ENCODE data around the gene POLR1A. TPM values are rescaled to one million over a fixed set of nuclear protein-coding genes. Genes with fewer than 3 reads are reported as not detected.

Gene POLR1A
- polyA plus RNA-seq, 3 donors: 0.45 to 2.1 (median 1.6) TPM

- H4K20me1 ChIP-seq (ENCODE audit: insufficient read depth, low read length): no peaks in the 10 kb centered on the region
- H3K4me3 ChIP-seq (replicated peaks in 1 of 3; ENCODE audit: low read depth in 2 of 3, low read length in 3 of 3): no peak overlapping the region
- DNase-seq: no peak
- intact Hi-C loops (cut with micrococcal nuclease): no loop called here
- no peak for TF ChIP-seq CTCF (IDR thresholded peaks at IDR 0.05)
- H3K36me3 Mint-ChIP-seq: peaks cover 0 to 2% of the 10 kb centered on the region in 2 donors
- no peaks in the 10 kb centered on the region for H3K27me3 ChIP-seq (ENCODE audit: control insufficient read depth in 2 of 2, insufficient read depth in 2 of 2, low read length in 2 of 2)
- no peaks in the 10 kb centered on the region for H3K36me3 ChIP-seq (replicated peaks in 1 of 2; ENCODE audit: control insufficient read depth in 1 of 2, insufficient read depth in 2 of 2, low read length in 2 of 2)
- WGBS (ENCODE audit: insufficient coverage): 100% methylated on average over 1 of the region's 3 CpGs
- H3K9me3 Mint-ChIP-seq: peaks cover 1 to 18% (median 9%) of the 10 kb centered on the region in 7 donors
- no peak overlapping the region for H3K4me3 Mint-ChIP-seq
- peak overlapping the region in 2 of 7 donors; percentile 9 to 28 for H3K27ac Mint-ChIP-seq
- H3K4me1 ChIP-seq (ENCODE audit: control insufficient read depth in 1 of 2, insufficient read depth in 2 of 2, low read length in 2 of 2): peaks cover 41 to 46% of the 10 kb centered on the region in 2 donors
- peaks cover 47% of the 10 kb centered on the region for H3K4me1 Mint-ChIP-seq
- H3K9me3 ChIP-seq (replicated peaks in 1 of 2; ENCODE audit: control insufficient read depth in 1 of 2, insufficient read depth in 1 of 2, low read length in 2 of 2): peaks cover 0 to 11% of the 10 kb centered on the region in 2 donors
- no peak overlapping the region for H3K4me2 ChIP-seq (replicated peaks; ENCODE audit: extremely low read depth, low read length, poor library complexity, severe bottlenecking)
- no peak overlapping the region for H3K9ac ChIP-seq (ENCODE audit: insufficient read depth, low read length, poor library complexity, severe bottlenecking)
- no peaks in the 10 kb centered on the region for H3K79me2 ChIP-seq (ENCODE audit: insufficient read depth, low read length)
- peaks cover 0 to 11% (median 3%) of the 10 kb centered on the region in 3 donors for H3K27me3 Mint-ChIP-seq (ENCODE audit: low read depth in 3 of 3)
- no peak overlapping the region for H3K27ac ChIP-seq (ENCODE audit: low read depth in 1 of 2, low read length in 2 of 2)
- no peak overlapping the region for H2AFZ ChIP-seq (ENCODE audit: insufficient read depth, low read depth, low read length, poor library complexity, severe bottlenecking)
These were observed 101.7 kb downstream of the POLR1A start for GRCh38 chr2:86003967-86004366.

- Mint-ChIP-seq H3K4me1 (peaks cover 56% of the 10 kb centered on the region), H3K4me3 (no peak overlapping the region), H3K36me3 (peaks cover 0 to 2% of the 10 kb centered on the region in 2 donors), H3K9me3 (peaks cover 0 to 18% (median 9%) of the 10 kb centered on the region in 7 donors), H3K27ac (peak overlapping the region in 2 of 7 donors; percentile 57 to 82), H3K27me3 (ENCODE audit: low read depth in 3 of 3) (peaks cover 0 to 11% (median 3%) of the 10 kb centered on the region in 3 donors)
- Histone ChIP-seq H3K36me3 (replicated peaks in 1 of 2; ENCODE audit: control insufficient read depth in 1 of 2, insufficient read depth in 2 of 2, low read length in 2 of 2) (no peaks in the 10 kb centered on the region), H3K27me3 (ENCODE audit: control insufficient read depth in 2 of 2, insufficient read depth in 2 of 2, low read length in 2 of 2) (no peaks in the 10 kb centered on the region), H2AFZ (ENCODE audit: insufficient read depth, low read depth, low read length, poor library complexity, severe bottlenecking) (no peak overlapping the region), H4K20me1 (ENCODE audit: insufficient read depth, low read length) (no peaks in the 10 kb centered on the region), H3K9me3 (replicated peaks in 1 of 2; ENCODE audit: control insufficient read depth in 1 of 2, insufficient read depth in 1 of 2, low read length in 2 of 2) (peaks cover 0 to 11% of the 10 kb centered on the region in 2 donors), H3K27ac (ENCODE audit: low read depth in 1 of 2, low read length in 2 of 2) (no peak overlapping the region), H3K4me1 (ENCODE audit: control insufficient read depth in 1 of 2, insufficient read depth in 2 of 2, low read length in 2 of 2) (peaks cover 50 to 55% of the 10 kb centered on the region in 2 donors), H3K4me2 (replicated peaks; ENCODE audit: extremely low read depth, low read length, poor library complexity, severe bottlenecking) (no peak overlapping the region), H3K9ac (ENCODE audit: insufficient read depth, low read length, poor library complexity, severe bottlenecking) (no peak overlapping the region), H3K4me3 (replicated peaks in 1 of 3; ENCODE audit: low read depth in 2 of 3, low read length in 3 of 3) (no peak overlapping the region), H3K79me2 (ENCODE audit: insufficient read depth, low read length) (no peaks in the 10 kb centered on the region)
- TF ChIP-seq CTCF (IDR thresholded peaks at IDR 0.05): no peak
- WGBS (ENCODE audit: insufficient coverage): no CpG with 5 or more reads among the region's 1 CpG
- intact Hi-C loops (cut with micrococcal nuclease): no loop called here
- no peak for DNase-seq
These were observed 102.6 kb downstream of the POLR1A start for GRCh38 chr2:86003104-86003503.
